Neural crest cell (in vitro differentiated cells): ENCODE measurements around the gene PRRC2B. TPM values are rescaled to one million over a fixed set of nuclear protein-coding genes. Genes with fewer than 3 reads are reported as not detected.
A peak's percentile ranks its signal among the peaks of the same experiment; 100 is the strongest.
"Not testable (repeated sequence)": the region's sequence is repeated elsewhere in the genome, so short reads cannot be mapped to it uniquely, and the experiment has no call there.

Source experiments
- DNase-seq: peaks from one replicate; pipeline ENCODE4 v3.0.0; 2021; ENCODE audit warnings: low read depth, mixed read lengths, low spot score
- H3K27ac Mint-ChIP-seq: one replicate; pipeline ENCODE4 v1.8.0; 2021; ENCODE audit warnings: mild to moderate bottlenecking, mixed read lengths; ENCODE audit not compliant: unreplicated experiment
- H3K27me3 Mint-ChIP-seq: 2 replicates; pipeline ENCODE4 v1.8.0; 2021; ENCODE audit warnings: low read depth, mild to moderate bottlenecking, mixed read lengths
- H3K36me3 Mint-ChIP-seq: 2 replicates; pipeline ENCODE4 v1.8.0; 2021; ENCODE audit warnings: low read depth, mild to moderate bottlenecking, mixed read lengths
- H3K4me1 Mint-ChIP-seq: 2 replicates; pipeline ENCODE4 v1.8.0; 2021; ENCODE audit warnings: mixed read lengths
- H3K4me3 Mint-ChIP-seq: one replicate; pipeline ENCODE4 v1.8.0; 2021; ENCODE audit warnings: mild to moderate bottlenecking, mixed read lengths
- H3K9me3 Mint-ChIP-seq: 2 replicates; pipeline ENCODE4 v1.8.0; 2021; ENCODE audit warnings: mixed read lengths
- CTCF ChIP-seq: fragments of 200-600 bp; sonication (generic); conservative IDR thresholded peaks from 2 replicates; pipeline ENCODE4 v1.5.0; 2021; ENCODE audit warnings: antibody characterized with exemption, mild to moderate bottlenecking
- total RNA-seq: library from RNA; stranded (reverse); gene quantifications from 2 replicates; pipeline ENCODE4 v1.2.1, GENCODE V29; 2021

The PRRC2B gene
- total RNA-seq, 1 donor from 2014 or later: 349 TPM

- H3K27me3 Mint-ChIP-seq: no peaks in the 10 kb centered on the region
- no peak for DNase-seq
- no peak for TF ChIP-seq CTCF
- peaks cover 6% of the 10 kb centered on the region for H3K4me1 Mint-ChIP-seq
- no peak overlapping the region for H3K4me3 Mint-ChIP-seq
- H3K36me3 Mint-ChIP-seq: no peaks in the 10 kb centered on the region
- no peaks in the 10 kb centered on the region for H3K9me3 Mint-ChIP-seq
- no peak overlapping the region for H3K27ac Mint-ChIP-seq
Measured at GRCh38 chr9:131349522-131349880, 44.4 kb upstream of the PRRC2B start.

- peak; percentile 88 for TF ChIP-seq CTCF
- Mint-ChIP-seq H3K9me3 (no peaks in the 10 kb centered on the region), H3K27me3 (no peaks in the 10 kb centered on the region), H3K4me3 (peak overlapping the region; percentile 80), H3K27ac (peak overlapping the region; percentile 91), H3K4me1 (peaks cover 6% of the 10 kb centered on the region), H3K36me3 (no peaks in the 10 kb centered on the region)
- DNase-seq: peak; percentile 88
Measured at GRCh38 chr9:131349881-131350563, 43.9 kb upstream of the PRRC2B start.

- not testable (repeated sequence) for H3K36me3 Mint-ChIP-seq, H3K27ac Mint-ChIP-seq
Measured at GRCh38 chr9:131356479-131356878, 37.4 kb upstream of the PRRC2B start.

GRCh38 chr9:131358556-131358955, 35.3 kb upstream of the PRRC2B start:
- H3K4me3 Mint-ChIP-seq: no peak overlapping the region
- H3K4me1 Mint-ChIP-seq: peaks cover 11% of the 10 kb centered on the region
- no peak overlapping the region for H3K27ac Mint-ChIP-seq
- H3K27me3 Mint-ChIP-seq: no peaks in the 10 kb centered on the region
- no peaks in the 10 kb centered on the region for H3K36me3 Mint-ChIP-seq
- no peak for TF ChIP-seq CTCF
- DNase-seq: no peak
- no peaks in the 10 kb centered on the region for H3K9me3 Mint-ChIP-seq

More at GRCh38 chr9:131356479-131356878, 37.4 kb upstream of the PRRC2B start:
- not testable (repeated sequence) for H3K4me3 Mint-ChIP-seq, H3K27me3 Mint-ChIP-seq, H3K9me3 Mint-ChIP-seq, DNase-seq
- peaks cover 11% of the 10 kb centered on the region for H3K4me1 Mint-ChIP-seq

GRCh38 chr9:131361202-131361833, 32.6 kb upstream of the PRRC2B start:
- no peak for TF ChIP-seq CTCF
- Mint-ChIP-seq H3K27me3 (no peaks in the 10 kb centered on the region), H3K4me3 (no peak overlapping the region), H3K4me1 (peaks cover 10% of the 10 kb centered on the region), H3K36me3 (no peaks in the 10 kb centered on the region), H3K27ac (no peak overlapping the region), H3K9me3 (no peaks in the 10 kb centered on the region)
- no peak for DNase-seq

- no peaks in the 10 kb centered on the region for H3K36me3 Mint-ChIP-seq
- DNase-seq: no peak
- peaks cover 6% of the 10 kb centered on the region for H3K4me1 Mint-ChIP-seq
- no peaks in the 10 kb centered on the region for H3K27me3 Mint-ChIP-seq
- no peak overlapping the region for H3K4me3 Mint-ChIP-seq
- H3K9me3 Mint-ChIP-seq: no peaks in the 10 kb centered on the region
- no peak overlapping the region for H3K27ac Mint-ChIP-seq
- no peak for TF ChIP-seq CTCF
Measured at GRCh38 chr9:131365546-131365945, 28.3 kb upstream of the PRRC2B start.
